SU-DHL-6 (cell line): Measurements from ENCODE around the gene JCAD.

ENCODE experiments used
- H2AFZ ChIP-seq: fragments of 200-600 bp; sonication (generic); 2 replicates; pipeline ENCODE4 v1.6.1; 2014; ENCODE audit warnings: low read depth, mild to moderate bottlenecking, moderate library complexity, mixed read lengths, antibody characterized with exemption, low read length; ENCODE audit not compliant: severe bottlenecking
- H3F3A ChIP-seq: fragments of 200-600 bp; shearing (Covaris generic); 2 replicates; pipeline ENCODE4 v1.6.0; 2016; ENCODE audit warnings: antibody characterized with exemption, mild to moderate bottlenecking; ENCODE audit not compliant: insufficient read depth
- H3K27ac ChIP-seq: fragments of 200-600 bp; sonication (generic); 2 replicates; pipeline ENCODE4 v1.5.1; 2016; ENCODE audit warnings: low read depth, mild to moderate bottlenecking, low read length, moderate library complexity, mixed read lengths
- H3K27me3 ChIP-seq: fragments of 200-600 bp; sonication (generic), shearing (Covaris generic); 2 replicates; pipeline ENCODE4 v1.6.0; 2014; ENCODE audit warnings: mild to moderate bottlenecking, low read length
- H3K36me3 ChIP-seq: fragments of 200-600 bp; sonication (generic); 2 replicates; pipeline ENCODE4 v1.6.1; 2014; ENCODE audit warnings: mild to moderate bottlenecking, low read length, mixed read lengths
- H3K4me2 ChIP-seq: fragments of 300-600, 200-600 bp; shearing (Covaris generic), sonication (generic); 2 replicates; pipeline ENCODE4 v1.6.0; 2014; ENCODE audit warnings: low read length, low read depth, mild to moderate bottlenecking; ENCODE audit not compliant: poor library complexity, severe bottlenecking
- H3K4me3 ChIP-seq: fragments of 200-600 bp; sonication (generic); 2 replicates; pipeline ENCODE4 v1.5.1; 2014; ENCODE audit warnings: antibody characterized with exemption, low read length, mild to moderate bottlenecking, mixed read lengths; ENCODE audit not compliant: insufficient read depth, poor library complexity, severe bottlenecking
- H3K79me2 ChIP-seq: fragments of 200-600 bp; sonication (generic); 2 replicates; pipeline ENCODE4 v1.6.1; 2014; ENCODE audit warnings: mild to moderate bottlenecking, low read length, moderate library complexity; ENCODE audit not compliant: insufficient read depth
- H3K9ac ChIP-seq: fragments of 200-600 bp; sonication (generic); 2 replicates; pipeline ENCODE4 v1.7.0; 2014; ENCODE audit warnings: mild to moderate bottlenecking, low read length
- H3K9me2 ChIP-seq: fragments of 200-600 bp; sonication (generic); replicated peaks from 2 replicates; pipeline ENCODE4 v1.6.1; 2014; ENCODE audit warnings: low read length; ENCODE audit not compliant: insufficient read depth
- H3K9me3 ChIP-seq: fragments of 200-600 bp; sonication (generic); 2 replicates; pipeline ENCODE4 v1.6.1; 2014; ENCODE audit warnings: low read length, mixed read lengths; ENCODE audit not compliant: insufficient read depth
- H4K20me1 ChIP-seq: fragments of 200-600 bp; sonication (generic); 2 replicates; pipeline ENCODE4 v1.6.1; 2014; ENCODE audit warnings: low read depth, mild to moderate bottlenecking, antibody characterized with exemption, low read length, moderate library complexity, mixed read lengths
- EZH2phosphoT487 ChIP-seq: fragments of 200-600 bp; sonication (generic), shearing (Covaris generic); conservative IDR thresholded peaks from 2 replicates; pipeline ENCODE4 v1.6.1; 2018; ENCODE audit warnings: mild to moderate bottlenecking, antibody characterized with exemption, low read length, moderate library complexity, mixed read lengths
- TF ChIP-seq, protein P1 (sequence below): fragments of 200-600 bp; sonication (generic); IDR thresholded peaks from one replicate; pipeline ENCODE4 v1.5.1; 2017; ENCODE audit warnings: antibody characterized with exemption, mild to moderate bottlenecking, low read length, moderate library complexity; ENCODE audit not compliant: insufficient read depth, poor library complexity, severe bottlenecking

The JCAD gene

DNA sequence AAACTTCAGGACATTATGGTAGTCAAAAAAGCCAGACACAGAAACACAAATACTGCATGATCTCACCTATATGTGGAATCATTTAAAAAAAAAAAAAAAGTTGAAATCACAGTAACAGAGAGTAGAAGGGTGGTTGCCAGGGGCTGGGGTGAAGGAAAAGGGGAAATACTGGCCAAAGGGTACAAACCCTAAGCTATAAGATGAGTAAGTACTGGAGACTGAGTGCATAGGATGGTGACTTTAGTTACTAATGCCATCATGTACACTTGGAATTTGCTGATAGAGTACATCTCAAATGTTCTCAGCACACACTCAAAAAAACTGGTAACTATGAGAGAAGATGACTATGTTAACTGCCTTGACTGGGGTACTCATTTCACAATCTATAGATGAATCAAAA is 39.9 kb downstream of the JCAD start:
- Histone ChIP-seq H3K4me3 (no peak overlapping the region), H3K9ac (no peak overlapping the region), H4K20me1 (no peaks in the 10 kb centered on the region), H3K9me2 (no peaks in the 10 kb centered on the region), H3K4me2 (no peak overlapping the region), H3K79me2 (no peaks in the 10 kb centered on the region), H3F3A (no peaks in the 10 kb centered on the region), H3K27me3 (no peaks in the 10 kb centered on the region), H3K36me3 (no peaks in the 10 kb centered on the region), H3K27ac (no peak overlapping the region), H3K9me3 (no peaks in the 10 kb centered on the region), H2AFZ (no peak overlapping the region)
- TF ChIP-seq, protein P1, sequence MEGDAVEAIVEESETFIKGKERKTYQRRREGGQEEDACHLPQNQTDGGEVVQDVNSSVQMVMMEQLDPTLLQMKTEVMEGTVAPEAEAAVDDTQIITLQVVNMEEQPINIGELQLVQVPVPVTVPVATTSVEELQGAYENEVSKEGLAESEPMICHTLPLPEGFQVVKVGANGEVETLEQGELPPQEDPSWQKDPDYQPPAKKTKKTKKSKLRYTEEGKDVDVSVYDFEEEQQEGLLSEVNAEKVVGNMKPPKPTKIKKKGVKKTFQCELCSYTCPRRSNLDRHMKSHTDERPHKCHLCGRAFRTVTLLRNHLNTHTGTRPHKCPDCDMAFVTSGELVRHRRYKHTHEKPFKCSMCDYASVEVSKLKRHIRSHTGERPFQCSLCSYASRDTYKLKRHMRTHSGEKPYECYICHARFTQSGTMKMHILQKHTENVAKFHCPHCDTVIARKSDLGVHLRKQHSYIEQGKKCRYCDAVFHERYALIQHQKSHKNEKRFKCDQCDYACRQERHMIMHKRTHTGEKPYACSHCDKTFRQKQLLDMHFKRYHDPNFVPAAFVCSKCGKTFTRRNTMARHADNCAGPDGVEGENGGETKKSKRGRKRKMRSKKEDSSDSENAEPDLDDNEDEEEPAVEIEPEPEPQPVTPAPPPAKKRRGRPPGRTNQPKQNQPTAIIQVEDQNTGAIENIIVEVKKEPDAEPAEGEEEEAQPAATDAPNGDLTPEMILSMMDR: no peak
- TF ChIP-seq EZH2phosphoT487: no peak

- H3K9ac ChIP-seq: no peak overlapping the region
- H3K79me2 ChIP-seq: no peaks in the 10 kb centered on the region
- no peaks in the 10 kb centered on the region for H3K36me3 ChIP-seq
- H3K9me2 ChIP-seq: no peaks in the 10 kb centered on the region
- no peak overlapping the region for H3K27ac ChIP-seq
- no peak overlapping the region for H3K4me2 ChIP-seq
- no peaks in the 10 kb centered on the region for H3F3A ChIP-seq
- H3K27me3 ChIP-seq: no peaks in the 10 kb centered on the region
- no peak overlapping the region for H2AFZ ChIP-seq
- H3K4me3 ChIP-seq: no peak overlapping the region
- no peak for TF ChIP-seq EZH2phosphoT487
- TF ChIP-seq, protein P1: no peak
- no peaks in the 10 kb centered on the region for H4K20me1 ChIP-seq
- no peaks in the 10 kb centered on the region for H3K9me3 ChIP-seq
Measured at GRCh38 chr10:30018496-30018895, 40.9 kb downstream of the JCAD start.

DNA sequence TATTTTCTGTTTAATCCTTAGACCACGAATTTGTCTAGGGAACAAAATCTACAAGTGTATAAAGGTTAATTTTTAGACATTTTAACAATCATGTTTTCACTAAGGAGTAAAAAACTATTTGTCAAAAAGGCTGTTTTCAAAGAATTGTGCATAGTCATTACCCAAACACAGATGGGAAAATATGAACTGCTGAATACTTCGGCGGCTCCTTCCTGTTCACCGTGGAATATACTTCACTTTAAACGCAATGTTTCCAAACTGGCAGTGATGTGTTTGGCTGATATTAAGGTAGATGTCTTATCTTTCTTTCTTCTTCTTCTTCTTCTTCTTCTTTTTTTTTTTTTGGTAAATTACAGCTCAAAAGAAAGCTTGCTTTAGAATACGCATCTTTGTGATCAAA is 41.4 kb downstream of the JCAD start:
- Histone ChIP-seq H3K4me2 (no peak overlapping the region), H3K9me3 (no peaks in the 10 kb centered on the region), H3F3A (no peaks in the 10 kb centered on the region), H4K20me1 (no peaks in the 10 kb centered on the region), H3K4me3 (no peak overlapping the region), H3K36me3 (no peaks in the 10 kb centered on the region), H3K27me3 (no peaks in the 10 kb centered on the region), H2AFZ (no peak overlapping the region), H3K79me2 (no peaks in the 10 kb centered on the region), H3K27ac (no peak overlapping the region), H3K9ac (no peak overlapping the region), H3K9me2 (no peaks in the 10 kb centered on the region)
- TF ChIP-seq, protein P1: no peak
- TF ChIP-seq EZH2phosphoT487: no peak
